Common myeloid progenitor, CD34-positive (primary cell): ENCODE measurements around the gene FOXP1.

Experiments
- CTCF ChIA-PET: fragments of 350-600 bp; sonication (Branson Sonifier 250); formaldehyde crosslinking; loops from one replicate; lab custom pipeline; 2021; ENCODE audit warnings: antibody characterized with exemption; lab: Charles Lee
- POLR2A ChIA-PET: fragments of 350-600 bp; sonication (Branson Sonifier 250); formaldehyde crosslinking; loops from one replicate; lab custom pipeline; 2021; ENCODE audit warnings: antibody characterized with exemption; lab: Charles Lee
- DNase-seq, 3 donors: peaks; one replicate each; pipeline versions ENCODE4 v3.0.0 to v3.0.0-alpha.2; 2013
- H3K27ac ChIP-seq, 2 experiments: 1 replicate in 1 of 2; 2 replicates in 1 of 2; pipeline ENCODE4 v1.7.0; 2013; ENCODE audit warnings: inconsistent platforms in 2 of 2, low read length in 2 of 2, mild to moderate bottlenecking in 2 of 2, low read depth in 1 of 2, moderate library complexity in 1 of 2; ENCODE audit not compliant: severe bottlenecking in 2 of 2, insufficient read depth in 1 of 2, poor library complexity in 1 of 2
- H3K27me3 ChIP-seq, 5 experiments: replicated peaks in 2 of 5; 1 replicate in 3 of 5; 2 replicates in 2 of 5; pipeline versions ENCODE4 v1.6.1 to v1.7.0; 2013; ENCODE audit warnings: low read length in 4 of 5, mild to moderate bottlenecking in 2 of 5, moderate library complexity in 2 of 5, inconsistent platforms in 1 of 5; ENCODE audit not compliant: insufficient read depth in 5 of 5, control insufficient read depth in 4 of 5
- H3K36me3 ChIP-seq, 4 experiments: 1 replicate in 2 of 4; 2 replicates in 2 of 4; pipeline versions ENCODE4 v1.6.1 to v1.7.0; 2013; ENCODE audit warnings: low read length in 3 of 4, control low read depth in 1 of 4, mild to moderate bottlenecking in 1 of 4; ENCODE audit not compliant: control insufficient read depth in 4 of 4, insufficient read depth in 4 of 4
- H3K4me1 ChIP-seq, 4 experiments: 1 replicate in 3 of 4; 2 replicates in 1 of 4; pipeline versions ENCODE4 v1.6.1 to v1.7.1; 2013; ENCODE audit warnings: low read length in 3 of 4, mild to moderate bottlenecking in 3 of 4, control low read depth in 1 of 4, inconsistent platforms in 1 of 4, moderate library complexity in 1 of 4; ENCODE audit not compliant: control insufficient read depth in 4 of 4, insufficient read depth in 4 of 4; ENCODE audit errors: control extremely low read depth in 1 of 4
- H3K4me3 ChIP-seq, 7 experiments: 1 replicate in 4 of 7; 2 replicates in 3 of 7; pipeline versions ENCODE4 v1.5.1 to v1.7.0; 2013; ENCODE audit warnings: mild to moderate bottlenecking in 7 of 7, low read length in 6 of 7, moderate library complexity in 6 of 7, inconsistent platforms in 2 of 7, low read depth in 2 of 7, control low read depth in 1 of 7; ENCODE audit not compliant: insufficient read depth in 4 of 7, control insufficient read depth in 1 of 7; ENCODE audit errors: extremely low read depth in 1 of 7
- H3K9me3 ChIP-seq, 5 experiments: 1 replicate in 4 of 5; 2 replicates in 1 of 5; pipeline versions ENCODE4 v1.6.1 to v1.7.1; 2013; ENCODE audit warnings: low read length in 4 of 5, mild to moderate bottlenecking in 2 of 5, inconsistent platforms in 1 of 5, low read depth in 1 of 5, moderate library complexity in 1 of 5; ENCODE audit not compliant: control insufficient read depth in 4 of 5, insufficient read depth in 2 of 5; ENCODE audit errors: control extremely low read depth in 1 of 5
- WGBS: methylation state at CpG from one replicate; pipeline ENCODE4 v1.1.5; 2013; ENCODE audit not compliant: insufficient coverage; 5-methylcytosine and 5-hydroxymethylcytosine counted together

The FOXP1 gene

DNA sequence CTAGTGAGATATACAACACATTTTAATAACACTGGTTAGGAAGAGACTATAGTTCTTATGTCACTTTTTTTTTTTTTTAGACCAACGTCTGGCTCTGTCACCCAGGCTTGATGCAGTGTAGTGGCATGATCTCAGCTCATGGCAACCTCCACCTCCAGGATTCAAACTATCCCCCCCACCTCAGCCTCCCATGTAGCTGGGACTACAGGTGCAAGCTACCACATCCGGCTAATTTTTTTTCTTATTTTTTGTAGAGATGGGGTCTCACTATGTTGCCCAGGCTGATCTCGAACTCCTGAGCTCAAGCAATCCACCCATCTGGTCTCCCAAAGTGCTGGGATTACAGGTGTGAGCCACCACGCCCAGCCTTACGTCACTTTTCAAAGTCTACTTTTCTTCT is 100.8 kb downstream of the FOXP1 start:
- Histone ChIP-seq H3K36me3 (no peaks in the 10 kb centered on the region), H3K4me3 (no peak overlapping the region), H3K27me3 (no peaks in the 10 kb centered on the region), H3K4me1 (peaks cover 8 to 26% (median 12%) of the 10 kb centered on the region in 4 experiments), H3K27ac (no peak overlapping the region), H3K9me3 (no peaks in the 10 kb centered on the region)
- WGBS = 100% methylated on average over 2 of the region's 5 CpGs
- ChIA-PET POLR2A (no interaction called here), CTCF (no interaction called here)
- DNase-seq = no peak

DNA sequence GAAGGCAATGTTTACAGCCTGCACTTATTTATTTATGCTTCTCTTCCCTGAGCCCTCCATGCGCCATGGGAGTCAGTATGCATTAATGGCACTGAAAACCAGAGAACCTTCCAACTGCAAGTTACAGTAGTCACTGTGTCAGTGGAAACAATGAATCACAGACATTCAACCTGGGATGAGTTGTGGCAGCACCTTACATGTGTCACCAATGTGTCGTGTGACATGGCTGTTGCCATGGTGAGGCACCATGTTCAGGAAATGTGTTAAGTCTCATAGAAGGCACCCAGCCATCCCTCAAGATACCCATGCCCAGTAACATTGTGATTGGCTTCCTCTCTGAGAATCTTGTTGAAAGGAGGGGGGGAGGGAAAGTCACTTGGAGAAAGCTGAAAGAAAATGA is 105.0 kb downstream of the FOXP1 start:
- Histone ChIP-seq H3K27ac (no peak overlapping the region), H3K4me1 (peaks cover 0 to 6% (median 0%) of the 10 kb centered on the region in 4 experiments), H3K9me3 (peaks cover 0 to 10% (median 3%) of the 10 kb centered on the region in 5 experiments), H3K4me3 (no peak overlapping the region), H3K36me3 (peaks cover 0 to 16% (median under 1%) of the 10 kb centered on the region in 4 experiments), H3K27me3 (no peaks in the 10 kb centered on the region)
- peak in 2 of 3 donors; percentile 75 to 83 for DNase-seq
- ChIA-PET CTCF (interaction anchor here (0.6 to 2.6 kb wide), 5 partner anchors 9 to 76 kb away, joined by 3 to 9 read pairs (median 4); no protein-coding TSS in a partner anchor), POLR2A (interaction anchor here (0.6 kb wide), 1 partner anchor 14 kb away, joined by 3 read pairs; no protein-coding TSS in a partner anchor)
- 84% methylated on average over 2 of the region's 2 CpGs for WGBS

DNA sequence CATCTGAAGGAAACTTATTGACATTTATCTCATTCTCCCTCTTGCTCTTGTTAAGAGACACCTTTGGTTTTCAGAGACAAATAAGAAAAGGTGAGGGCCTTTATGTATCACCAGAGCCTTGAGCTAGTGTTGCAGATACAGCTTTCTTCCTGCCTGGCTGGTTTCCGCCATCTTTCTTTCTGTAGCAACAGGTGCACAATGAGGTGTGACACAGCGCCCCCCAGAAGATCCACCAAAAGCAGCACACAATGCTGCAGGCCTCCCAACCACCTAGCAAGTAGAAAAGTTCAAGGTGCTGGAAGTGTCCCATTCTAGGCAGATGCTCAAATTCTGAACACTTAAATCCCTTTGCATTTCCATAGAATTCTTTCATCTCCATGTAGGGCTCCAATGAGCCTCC is 106.6 kb downstream of the FOXP1 start:
- Histone ChIP-seq H3K9me3 (peaks cover 0 to 10% (median 3%) of the 10 kb centered on the region in 5 experiments), H3K4me1 (peaks cover 0 to 6% (median 0%) of the 10 kb centered on the region in 4 experiments), H3K36me3 (peaks cover 0 to 16% (median 3%) of the 10 kb centered on the region in 4 experiments), H3K27me3 (no peaks in the 10 kb centered on the region), H3K4me3 (no peak overlapping the region), H3K27ac (no peak overlapping the region)
- no peak for DNase-seq
- CTCF ChIA-PET = interaction anchor here (0.7 to 1.0 kb wide), 2 partner anchors 11 to 12 kb away, joined by 3 read pairs; no protein-coding TSS in a partner anchor
- WGBS = 90% methylated on average over 2 of the region's 2 CpGs
- POLR2A ChIA-PET = no interaction called here

GRCh38 chr3:71469138-71469435 is 114.4 kb downstream of the FOXP1 start:
- Histone ChIP-seq H3K9me3 (peaks cover 0 to 4% (median 2%) of the 10 kb centered on the region in 5 experiments), H3K27me3 (no peaks in the 10 kb centered on the region), H3K4me1 (peaks cover 2 to 29% (median 6%) of the 10 kb centered on the region in 4 experiments), H3K27ac (no peak overlapping the region), H3K36me3 (peaks cover 0 to 8% (median 5%) of the 10 kb centered on the region in 4 experiments), H3K4me3 (no peak overlapping the region)
- POLR2A ChIA-PET = no interaction called here
- WGBS = no CpG with 5 or more reads among the region's 1 CpG
- DNase-seq = peak in 2 of 3 donors; percentile 57 to 67
- CTCF ChIA-PET = interaction anchor here (0.6 to 2.3 kb wide), 4 partner anchors 8 to 52 kb away, joined by 3 to 9 read pairs (median 5); no protein-coding TSS in a partner anchor

DNA sequence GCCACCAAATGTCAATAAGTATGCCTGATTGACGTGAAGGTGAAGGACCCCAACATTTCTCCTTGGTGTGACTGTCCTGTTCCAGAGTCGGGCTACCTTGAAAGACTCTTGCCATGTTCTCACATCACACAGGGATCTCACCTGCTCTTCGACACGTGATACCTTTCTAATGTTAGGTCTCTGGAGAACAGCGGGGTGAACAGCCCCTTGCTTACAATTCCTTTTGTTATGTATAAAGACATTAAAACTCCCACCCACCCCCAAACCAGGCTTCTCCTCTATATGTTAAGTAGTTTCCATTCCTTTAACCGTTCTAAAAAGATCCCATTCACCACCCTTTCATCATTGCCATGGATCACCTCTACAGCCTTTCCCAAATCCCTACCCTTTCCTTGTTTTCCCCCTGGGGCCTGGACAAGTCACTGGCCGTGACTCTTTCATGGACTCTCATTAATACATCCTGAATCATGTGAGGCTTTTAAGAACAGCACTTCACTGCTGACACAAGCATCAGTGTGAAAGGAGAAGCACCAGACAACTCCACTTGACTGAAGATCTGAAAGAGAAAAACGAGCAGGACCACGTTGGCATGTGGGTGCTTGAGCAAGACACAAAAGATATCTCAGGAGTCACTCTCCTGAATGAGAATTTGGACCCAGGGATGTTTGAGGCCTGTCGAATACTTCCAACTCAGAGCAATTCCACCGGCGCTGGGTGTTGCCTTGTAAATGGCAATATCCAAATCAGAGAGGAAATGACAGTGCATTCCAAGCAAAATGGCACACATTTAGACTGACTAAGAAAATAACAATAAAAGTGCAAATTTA is 115.0 kb downstream of the FOXP1 start:
- ChIA-PET POLR2A (no interaction called here), CTCF (interaction anchor here (0.6 to 2.3 kb wide), 2 partner anchors 8 to 52 kb away, joined by 4 to 6 read pairs; no protein-coding TSS in a partner anchor)
- Histone ChIP-seq H3K4me1 (peaks cover 2 to 34% (median 8%) of the 10 kb centered on the region in 4 experiments), H3K27ac (no peak overlapping the region), H3K27me3 (no peaks in the 10 kb centered on the region), H3K4me3 (no peak overlapping the region), H3K9me3 (peaks cover 0 to 4% (median 0%) of the 10 kb centered on the region in 5 experiments), H3K36me3 (peaks cover 0 to 8% (median 2%) of the 10 kb centered on the region in 4 experiments)
- DNase-seq = peak in 2 of 3 donors; percentile 58 to 72
- 81% methylated on average over 10 of the region's 12 CpGs for WGBS

DNA sequence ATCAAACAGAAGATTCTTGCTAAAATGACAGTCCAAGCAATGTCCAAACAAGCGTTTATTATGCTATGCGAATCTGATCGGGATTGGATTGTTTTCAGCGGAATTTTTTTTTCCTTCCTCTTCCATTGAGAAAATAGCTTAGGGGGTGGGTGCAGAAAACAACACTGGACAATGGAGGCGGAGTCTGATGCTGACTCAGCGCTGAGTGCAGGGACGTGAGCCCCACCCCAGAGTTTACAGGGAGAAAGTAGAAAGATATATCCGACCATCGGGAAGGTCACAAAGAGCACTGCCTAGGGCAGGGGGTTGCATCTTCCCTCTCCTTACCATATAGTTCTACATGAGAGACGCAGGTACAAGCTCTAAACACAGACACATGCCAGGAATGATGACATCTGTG is 117.0 kb downstream of the FOXP1 start:
- no peaks in the 10 kb centered on the region for H3K9me3 ChIP-seq
- no peak overlapping the region for H3K27ac ChIP-seq
- WGBS = 96% methylated on average over 9 of the region's 10 CpGs
- CTCF ChIA-PET = interaction anchor here (0.9 to 1.8 kb wide), 7 partner anchors 8 to 25 kb away, joined by 3 to 4 read pairs (median 3); no protein-coding TSS in a partner anchor
- no peak for DNase-seq
- no peak overlapping the region for H3K4me3 ChIP-seq
- H3K36me3 ChIP-seq = peaks cover 0 to 8% (median 1%) of the 10 kb centered on the region in 4 experiments
- H3K27me3 ChIP-seq = no peaks in the 10 kb centered on the region
- peaks cover 2 to 39% (median 11%) of the 10 kb centered on the region in 4 experiments for H3K4me1 ChIP-seq
- POLR2A ChIA-PET = no interaction called here
